NCI-H510A (cell line): Measurements from ENCODE around the gene FAM228A.
"Not testable (repeated sequence)": the region's sequence is repeated elsewhere in the genome, so short reads cannot be mapped to it uniquely, and the experiment has no call there.

Experiments used
- DNase-seq: peaks from one replicate; lab custom pipeline; 2025; lab: John Stamatoyannopoulos, UW

The FAM228A gene

DNA sequence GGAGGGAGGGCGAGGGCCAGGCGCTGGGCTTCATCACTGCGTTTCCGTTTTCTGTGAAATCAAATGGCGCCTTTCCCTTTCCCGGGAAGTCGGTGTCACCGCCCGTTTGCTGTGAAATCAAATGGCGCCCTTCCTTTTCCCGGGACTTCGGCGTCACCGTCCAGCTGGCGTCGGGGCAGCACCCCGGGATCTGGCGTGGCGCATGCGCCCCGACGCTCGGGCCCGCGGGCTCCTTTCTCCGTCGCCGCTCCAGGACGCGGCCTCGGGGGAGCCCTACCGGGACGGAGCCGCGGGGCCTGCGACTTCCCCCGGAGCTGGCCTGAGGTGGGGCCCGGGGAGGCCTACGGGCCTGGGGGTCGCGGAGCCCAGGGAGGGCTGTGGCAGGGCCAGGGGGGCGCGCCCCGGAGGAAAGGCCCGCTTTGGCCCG lies at the start of gene FAM228A:
TSS of gene FAM228A (plus strand) at position 203 of the 427 bp plus-strand sequence. CDS start 428 bp downstream, outside the sequence.
- no peak for DNase-seq

- no peak for DNase-seq
Measured at GRCh38 chr2:24125956-24126355, 48.9 kb upstream of the FAM228A start.

DNA sequence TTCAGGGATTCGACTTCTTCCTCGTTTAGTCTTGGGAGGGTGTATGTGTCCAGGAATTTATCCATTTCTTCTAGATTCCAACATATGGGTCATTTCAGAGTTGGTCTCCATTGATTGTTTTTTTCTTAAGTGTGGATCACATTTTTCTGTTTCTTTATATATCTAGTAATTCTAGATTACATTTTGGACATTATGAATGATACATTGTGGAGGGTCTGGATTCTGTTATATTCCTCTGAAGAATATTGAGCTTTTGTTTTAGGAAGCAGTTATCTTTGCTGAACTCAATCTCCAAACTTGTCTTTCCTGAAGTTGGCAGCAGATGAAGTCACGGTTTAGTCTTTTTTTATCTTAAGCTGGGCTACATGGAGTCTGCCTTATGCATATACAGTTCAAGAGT lies 42.3 kb upstream of the FAM228A start:
- no peak for DNase-seq

DNA sequence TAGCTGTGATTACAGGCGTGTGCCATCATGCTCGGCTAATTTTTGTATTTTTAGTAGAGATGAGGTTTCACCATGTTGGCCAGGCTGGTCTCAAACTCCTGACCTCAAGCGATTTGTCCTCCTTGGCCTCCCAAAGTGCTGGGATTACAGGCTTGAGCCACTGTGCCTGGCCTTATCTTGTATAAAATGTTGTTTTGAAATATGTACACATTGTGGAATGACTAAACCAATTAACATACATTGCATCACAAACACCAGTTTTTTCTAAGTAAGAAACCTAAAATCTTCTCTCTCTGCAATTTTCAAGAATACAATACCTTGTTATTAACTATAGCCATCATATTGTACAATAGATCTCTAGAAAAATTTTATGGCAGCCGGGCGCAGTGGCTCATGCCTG lies 34.5 kb upstream of the FAM228A start:
- DNase-seq = not testable (repeated sequence)

DNA sequence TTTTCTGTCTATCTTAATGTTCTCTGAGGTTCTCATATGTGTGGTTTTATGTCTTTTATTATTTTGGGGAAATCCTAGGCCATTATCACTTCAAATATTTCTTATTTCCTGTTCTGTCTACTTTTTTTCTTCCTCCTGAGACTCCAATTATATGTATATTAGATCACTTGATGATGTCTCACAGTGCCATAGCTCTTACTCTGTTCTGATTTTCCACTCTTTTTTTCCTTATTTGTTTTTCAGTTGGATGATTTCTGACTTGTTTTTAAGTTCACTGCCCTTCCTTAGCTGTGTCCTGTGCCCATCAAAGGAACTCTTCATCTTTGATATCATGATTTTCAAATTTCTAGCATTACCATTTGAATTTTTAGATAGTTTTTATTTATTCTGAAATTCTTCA lies 27.5 kb upstream of the FAM228A start:
- no peak for DNase-seq

- DNase-seq = no peak
Measured at GRCh38 chr2:24152413-24153197, 22.2 kb upstream of the FAM228A start.

DNA sequence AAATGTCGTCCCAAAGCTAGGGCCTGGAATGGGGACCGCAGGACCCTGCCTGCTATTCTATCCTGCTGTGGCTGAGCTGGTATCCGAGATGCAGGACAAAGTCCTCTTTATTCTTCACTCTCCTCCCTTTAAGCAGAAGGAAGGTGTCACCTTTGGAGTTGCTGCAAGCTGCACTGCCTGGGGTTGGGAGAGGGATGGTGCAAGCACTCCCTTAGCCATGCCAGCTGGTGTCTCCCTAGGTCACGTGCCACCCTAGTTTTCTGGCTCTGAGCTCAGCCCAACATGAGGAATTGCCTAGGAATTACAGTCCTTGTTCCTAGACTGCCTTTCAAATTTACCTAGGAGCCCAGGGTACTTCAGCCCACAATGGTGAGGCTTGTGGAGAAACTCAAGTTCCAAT lies 21.4 kb upstream of the FAM228A start:
- no peak for DNase-seq

- no peak for DNase-seq
Measured at GRCh38 chr2:24158131-24158530, 16.7 kb upstream of the FAM228A start.

GRCh38 chr2:24159708-24160107 lies 15.1 kb upstream of the FAM228A start:
- no peak for DNase-seq

- no peak for DNase-seq
Measured at GRCh38 chr2:24160761-24161160, 14.1 kb upstream of the FAM228A start.

GRCh38 chr2:24162494-24162893 lies 12.4 kb upstream of the FAM228A start:
- no peak for DNase-seq

GRCh38 chr2:24163186-24163585 lies 11.7 kb upstream of the FAM228A start:
- no peak for DNase-seq

- no peak for DNase-seq
Measured at GRCh38 chr2:24163601-24164000, 11.3 kb upstream of the FAM228A start.

GRCh38 chr2:24164416-24164973 lies 10.4 kb upstream of the FAM228A start:
- no peak for DNase-seq

- no peak for DNase-seq
Measured at GRCh38 chr2:24169023-24169422, 5.8 kb upstream of the FAM228A start.

- no peak for DNase-seq
Measured at GRCh38 chr2:24175631-24176187, 856 bp downstream of the FAM228A start.

DNA sequence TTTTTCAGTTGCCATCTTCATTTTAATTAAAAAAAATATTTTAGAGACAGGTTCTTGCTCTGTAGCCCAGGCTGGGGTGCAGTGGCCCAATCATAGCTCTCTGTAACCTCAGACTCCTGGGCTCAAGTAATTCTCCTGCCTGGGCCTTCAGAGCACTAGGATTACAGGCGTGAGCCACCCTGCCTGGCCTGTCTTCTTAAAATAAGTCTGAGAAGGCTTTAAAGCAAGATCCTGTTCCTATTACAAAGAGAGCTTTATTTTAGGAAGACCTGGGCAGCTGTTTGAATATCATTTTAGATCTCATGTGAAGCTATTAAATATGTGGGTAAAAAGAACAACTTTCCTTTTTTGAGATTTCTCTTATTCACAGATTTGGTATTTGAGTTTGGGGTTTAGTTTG lies 1.5 kb downstream of the FAM228A start:
- no peak for DNase-seq

GRCh38 chr2:24179683-24180082 lies 4.8 kb downstream of the FAM228A start:
- DNase-seq = no peak

DNA sequence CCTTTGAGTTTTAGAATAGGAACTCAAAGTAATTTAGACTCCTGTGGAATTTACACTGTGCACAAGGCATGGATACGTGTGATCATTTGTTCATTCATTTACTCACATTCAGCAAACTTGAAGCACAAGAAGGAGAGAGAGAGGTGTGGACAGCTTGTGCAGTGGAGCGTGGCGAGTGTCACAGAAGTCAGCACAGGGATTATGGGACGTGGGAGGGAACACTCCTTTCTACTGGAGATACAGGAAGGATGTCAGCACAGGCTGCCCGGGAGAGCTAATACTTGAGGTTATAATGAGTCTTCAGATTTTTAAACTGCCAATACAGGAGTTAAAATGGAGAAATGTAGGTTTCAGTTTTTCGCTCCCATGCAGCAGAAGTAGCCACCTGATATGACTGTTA lies 7.0 kb downstream of the FAM228A start:
- peak; percentile 23 for DNase-seq

DNA sequence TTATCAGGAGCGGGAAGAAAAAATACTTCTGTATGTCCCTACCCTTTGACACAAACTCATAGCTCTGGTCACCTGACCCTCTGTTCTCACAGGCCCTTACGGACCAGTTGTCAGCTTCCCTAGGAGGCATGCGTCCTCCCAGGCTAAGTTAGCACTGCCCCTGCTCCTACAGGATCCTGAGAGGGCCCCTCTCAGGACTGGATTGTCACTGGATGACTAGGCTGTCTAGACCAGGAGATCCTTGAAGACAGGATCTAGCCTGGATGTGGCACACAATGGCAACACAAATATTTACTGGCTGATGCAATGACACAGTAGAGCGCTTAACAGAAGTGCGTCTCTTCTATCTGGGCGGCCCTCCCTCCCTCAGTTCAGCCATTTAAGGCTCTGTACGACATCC lies 7.7 kb downstream of the FAM228A start:
- DNase-seq = peak; percentile 89

DNA sequence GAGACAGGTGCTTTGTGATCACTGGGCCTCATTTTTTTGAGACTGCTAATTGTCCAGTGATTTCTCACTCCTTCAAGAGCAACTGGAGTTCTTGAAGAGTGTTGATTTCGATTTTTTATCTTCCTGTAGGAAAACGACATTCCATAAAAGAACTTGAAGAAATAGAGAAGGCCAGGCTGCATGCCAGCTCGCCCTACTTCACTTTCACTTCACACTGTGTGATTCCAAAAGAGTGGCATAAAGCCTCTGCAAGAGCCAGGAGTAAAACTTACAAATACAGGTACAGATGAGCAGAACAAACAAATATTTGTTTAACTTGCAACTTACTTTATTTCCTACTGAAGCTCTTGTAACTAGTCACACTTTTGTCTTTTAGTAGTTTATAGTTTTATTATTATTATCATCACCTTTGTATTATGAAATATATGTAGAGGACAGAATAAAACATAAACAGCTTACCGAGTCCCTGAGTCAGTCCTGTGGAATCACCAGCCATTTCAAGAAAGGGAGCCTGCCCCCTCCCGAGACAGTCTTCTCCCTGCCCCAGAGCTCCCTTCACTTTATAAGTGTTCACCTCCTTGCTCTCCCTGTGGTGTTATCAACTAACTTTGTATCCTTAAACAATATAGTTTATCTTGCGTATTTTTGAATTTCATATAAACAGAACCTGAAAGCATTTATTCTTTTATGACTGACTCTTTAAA lies 8.7 kb downstream of the FAM228A start:
- no peak for DNase-seq

GRCh38 chr2:24189551-24189950 lies 14.7 kb downstream of the FAM228A start:
- no peak for DNase-seq

GRCh38 chr2:24190503-24190902 lies 15.7 kb downstream of the FAM228A start:
- DNase-seq = no peak
